SK-N-SH (cell line): ENCODE measurements around the gene AJM1. TPM values are rescaled to one million over a fixed set of nuclear protein-coding genes. Genes with fewer than 3 reads are reported as not detected.

Source experiments
- CTCF ChIA-PET: fragments of 300-600, 350-600 bp; formaldehyde crosslinking; extraction: SDS; loops from one replicate; lab custom pipeline; 2021; lab: Yijun Ruan, JAX
- POLR2A ChIA-PET: fragments of 350-600 bp; sonication (Branson Sonifier 250); formaldehyde crosslinking; extraction: SDS; loops from one replicate; lab custom pipeline; 2020; ENCODE audit warnings: antibody characterized with exemption, inconsistent platforms; lab: Yijun Ruan, JAX
- DNase-seq: peaks from one replicate; pipeline ENCODE4 v3.0.0; 2012
- H2AFZ ChIP-seq: fragments of 200-600 bp; sonication (generic); 2 replicates; pipeline ENCODE4 v1.8.1; 2016; ENCODE audit warnings: antibody characterized with exemption, mild to moderate bottlenecking, low read depth
- H3F3A ChIP-seq: fragments of 200-600 bp; sonication (generic); replicated peaks from 2 replicates; pipeline ENCODE3; 2016; ENCODE audit warnings: antibody characterized with exemption, mild to moderate bottlenecking; ENCODE audit not compliant: insufficient read depth
- H3K27ac ChIP-seq, 2 experiments: fragments of 200-500 bp in 1 of 2; fragments of 200-600 bp in 1 of 2; sonication (Bioruptor generic) in 1 of 2; sonication (generic), shearing (Covaris generic) in 1 of 2; 2 replicates each; pipeline versions ENCODE4 v1.5.1 to v1.6.1; 2014 to 2016; ENCODE audit warnings: low read depth in 2 of 2, inconsistent platforms in 1 of 2, low read length in 1 of 2, mild to moderate bottlenecking in 1 of 2, mixed read lengths in 1 of 2
- H3K27me3 ChIP-seq: fragments of 200-600 bp; sonication (generic), shearing (Covaris generic); 2 replicates; pipeline ENCODE4 v1.6.1; 2016; ENCODE audit warnings: mixed run types; ENCODE audit not compliant: insufficient read depth
- H3K36me3 ChIP-seq, 2 experiments: fragments of 200-500 bp in 1 of 2; fragments of 200-600 bp in 1 of 2; sonication (Bioruptor generic) in 1 of 2; sonication (generic) in 1 of 2; replicated peaks in 1 of 2; 2 replicates each; pipeline versions ENCODE3 to v1.5.1; 2014 to 2016; ENCODE audit warnings: low read length in 1 of 2, mild to moderate bottlenecking in 1 of 2; ENCODE audit not compliant: insufficient read depth in 2 of 2, control insufficient read depth in 1 of 2
- H3K4me1 ChIP-seq, 2 experiments: fragments of 200-500 bp in 1 of 2; fragments of 200-600 bp in 1 of 2; sonication (Bioruptor generic) in 1 of 2; sonication (generic), shearing (Covaris generic) in 1 of 2; 2 replicates each; pipeline versions ENCODE4 v1.5.1 to v1.6.1; 2014 to 2016; ENCODE audit warnings: low read depth in 1 of 2, low read length in 1 of 2, mixed run types in 1 of 2; ENCODE audit not compliant: insufficient read depth in 2 of 2, control insufficient read depth in 1 of 2
- H3K4me2 ChIP-seq: fragments of 200-600 bp; sonication (generic), shearing (Covaris generic); 2 replicates; pipeline ENCODE4 v1.6.1; 2017; ENCODE audit warnings: mixed run types
- H3K4me3 ChIP-seq, 2 experiments: fragments of 200-500 bp in 1 of 2; fragments of 200-600 bp in 1 of 2; sonication (Bioruptor generic) in 1 of 2; sonication (generic), shearing (Covaris generic) in 1 of 2; 2 replicates each; pipeline versions ENCODE4 v1.5.1 to v1.8.1; 2014 to 2016; ENCODE audit warnings: low read depth in 2 of 2, inconsistent platforms in 1 of 2, low read length in 1 of 2, mild to moderate bottlenecking in 1 of 2, mixed read lengths in 1 of 2, moderate library complexity in 1 of 2
- H3K79me2 ChIP-seq: fragments of 200-600 bp; sonication (generic); 2 replicates; pipeline ENCODE4 v1.8.1; 2017; ENCODE audit warnings: mild to moderate bottlenecking; ENCODE audit not compliant: insufficient read depth
- H3K9ac ChIP-seq: fragments of 200-600 bp; sonication (generic); 2 replicates; pipeline ENCODE4 v1.6.1; 2017; ENCODE audit warnings: mixed run types
- H3K9me2 ChIP-seq: fragments of 200-600 bp; sonication (generic); 2 replicates; pipeline ENCODE4 v1.6.1; 2017; ENCODE audit warnings: mixed run types
- H3K9me3 ChIP-seq: fragments of 200-600 bp; sonication (generic); 2 replicates; pipeline ENCODE4 v1.6.1; 2017; ENCODE audit warnings: mixed run types, mild to moderate bottlenecking, moderate library complexity
- H4K20me1 ChIP-seq: fragments of 200-600 bp; sonication (generic); 2 replicates; pipeline ENCODE4 v1.6.1; 2017; ENCODE audit warnings: mild to moderate bottlenecking, mixed run types; ENCODE audit not compliant: insufficient read depth
- CHD2 ChIP-seq: fragments of 150-350 bp; IDR thresholded peaks from 2 replicates; pipeline ENCODE4 v1.6.1; 2018; ENCODE audit warnings: low read length; ENCODE audit not compliant: partially characterized antibody
- ELF1 ChIP-seq: IDR thresholded peaks from 2 replicates; pipeline ENCODE4 v1.4.0; 2012
- GABPA ChIP-seq: IDR thresholded peaks from 2 replicates; pipeline ENCODE4 v1.4.0; 2012; ENCODE audit warnings: low read depth, mild to moderate bottlenecking
- GATA2 ChIP-seq: sonication (generic); formaldehyde crosslinking; IDR thresholded peaks from 2 replicates; pipeline ENCODE4 v1.5.0; 2020; ENCODE audit warnings: mild to moderate bottlenecking, missing genetic modification reagents
- MEF2A ChIP-seq: IDR thresholded peaks from 2 replicates; pipeline ENCODE4 v1.4.0; 2012; ENCODE audit warnings: low read depth, borderline replicate concordance
- RAD21 ChIP-seq: IDR thresholded peaks from 2 replicates; pipeline ENCODE4 v1.6.1; 2012; ENCODE audit warnings: mild to moderate bottlenecking, low read length
- RXRA ChIP-seq: IDR thresholded peaks from 2 replicates; pipeline ENCODE4 v1.4.0; 2012; ENCODE audit warnings: low read depth, mild to moderate bottlenecking, borderline replicate concordance
- YY1 ChIP-seq: IDR thresholded peaks from 2 replicates; pipeline ENCODE4 v1.4.0; 2012; ENCODE audit warnings: low read depth, mild to moderate bottlenecking
- WGBS: methylation state at CpG from one replicate; pipeline ENCODE4 v1.1.6; 2017; ENCODE audit warnings: low lambda C conversion rate; 5-methylcytosine and 5-hydroxymethylcytosine counted together
- polyA plus RNA-seq, 3 experiments: library from polyadenylated mRNA; depleted of rRNA; stranded (reverse); fragments of >200 nt; gene quantifications; 2 replicates each; pipeline ENCODE4 v1.2.3, GENCODE V29; 2012
- TF ChIP-seq, protein P1 (sequence below): IDR thresholded peaks from 2 replicates; pipeline ENCODE4 v1.4.0; 2012; ENCODE audit warnings: low read depth
- TF ChIP-seq, protein P2 (sequence below): IDR thresholded peaks from 2 replicates; pipeline ENCODE4 v1.4.0; 2012; ENCODE audit warnings: low read depth, borderline replicate concordance

The AJM1 gene
- polyA plus RNA-seq, 1 of the 3 experiments (the other 2 are of a cell fraction), result 2.4 TPM

DNA sequence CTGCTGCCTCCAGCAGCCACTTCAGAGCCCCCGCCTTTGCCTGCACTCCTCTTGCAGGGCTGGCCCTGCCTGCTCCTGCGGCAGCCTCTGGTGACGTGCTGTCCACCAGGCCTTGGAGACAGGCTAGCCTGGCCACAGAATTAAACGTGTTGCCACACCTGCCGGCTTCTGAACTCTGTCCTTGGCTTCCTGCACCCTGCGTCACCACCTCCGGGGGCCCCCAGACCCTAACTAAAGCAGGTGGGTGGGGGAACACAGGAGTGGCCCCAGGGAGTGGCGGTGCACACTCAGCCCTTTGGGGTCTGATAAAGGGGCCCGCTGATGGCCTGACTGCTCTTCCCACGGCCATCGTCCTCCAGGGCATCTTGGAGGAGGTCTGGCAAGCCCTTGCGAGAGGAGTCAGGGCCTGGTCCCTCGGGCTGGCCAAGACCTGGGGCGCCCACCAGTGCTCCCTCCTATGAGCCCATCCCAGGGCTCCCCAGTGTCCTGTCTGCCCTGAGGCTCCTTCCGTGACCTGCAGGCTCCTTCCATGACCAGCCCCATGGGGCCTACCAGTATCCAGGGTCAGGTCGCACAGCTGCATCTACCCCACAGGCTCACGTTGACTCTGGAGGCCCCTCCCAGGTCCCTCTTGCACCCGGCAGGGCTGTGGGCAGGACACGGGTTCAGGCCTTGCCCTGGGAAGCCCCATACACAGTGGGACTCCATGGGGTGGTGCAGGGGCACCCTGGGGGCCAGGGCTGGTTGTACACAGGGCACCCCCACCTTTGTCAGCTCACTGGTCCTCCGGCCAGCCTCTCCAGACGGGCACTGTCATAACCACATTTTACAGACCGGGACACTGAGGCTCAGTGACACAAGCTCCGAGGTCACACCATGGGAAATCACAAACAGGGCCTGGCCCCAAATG is 8.8 kb downstream of the AJM1 start:
- peak overlapping the region in 1 of 2 experiments; percentile 89; a peak in 1 of 4 replicates for H3K4me3 ChIP-seq
- H3K4me2 ChIP-seq, result peak overlapping the region; percentile 96
- peak overlapping the region; percentile 84; the same call in 1 of the 2 replicates for H3K9ac ChIP-seq
- TF ChIP-seq GATA2 (no peak), RAD21 (no peak), GABPA (no peak), YY1 (no peak)
- TF ChIP-seq, protein P1, sequence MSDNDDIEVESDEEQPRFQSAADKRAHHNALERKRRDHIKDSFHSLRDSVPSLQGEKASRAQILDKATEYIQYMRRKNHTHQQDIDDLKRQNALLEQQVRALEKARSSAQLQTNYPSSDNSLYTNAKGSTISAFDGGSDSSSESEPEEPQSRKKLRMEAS, result no peak
- TF ChIP-seq, protein P2, sequence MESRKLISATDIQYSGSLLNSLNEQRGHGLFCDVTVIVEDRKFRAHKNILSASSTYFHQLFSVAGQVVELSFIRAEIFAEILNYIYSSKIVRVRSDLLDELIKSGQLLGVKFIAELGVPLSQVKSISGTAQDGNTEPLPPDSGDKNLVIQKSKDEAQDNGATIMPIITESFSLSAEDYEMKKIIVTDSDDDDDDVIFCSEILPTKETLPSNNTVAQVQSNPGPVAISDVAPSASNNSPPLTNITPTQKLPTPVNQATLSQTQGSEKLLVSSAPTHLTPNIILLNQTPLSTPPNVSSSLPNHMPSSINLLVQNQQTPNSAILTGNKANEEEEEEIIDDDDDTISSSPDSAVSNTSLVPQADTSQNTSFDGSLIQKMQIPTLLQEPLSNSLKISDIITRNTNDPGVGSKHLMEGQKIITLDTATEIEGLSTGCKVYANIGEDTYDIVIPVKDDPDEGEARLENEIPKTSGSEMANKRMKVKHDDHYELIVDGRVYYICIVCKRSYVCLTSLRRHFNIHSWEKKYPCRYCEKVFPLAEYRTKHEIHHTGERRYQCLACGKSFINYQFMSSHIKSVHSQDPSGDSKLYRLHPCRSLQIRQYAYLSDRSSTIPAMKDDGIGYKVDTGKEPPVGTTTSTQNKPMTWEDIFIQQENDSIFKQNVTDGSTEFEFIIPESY, result no peak
- TF ChIP-seq, all 33 proteins: peak for 0
- ChIA-PET POLR2A (interaction anchor here (0.7 to 1.2 kb wide), 3 partner anchors 9 to 13 kb away, joined by 3 read pairs; no protein-coding TSS in a partner anchor), CTCF (interaction anchor here (1.0 to 1.5 kb wide), 2 partner anchors 9 to 63 kb away, joined by 3 to 7 read pairs; no protein-coding TSS in a partner anchor)
- Histone ChIP-seq H3K9me2 (no peaks in the 10 kb centered on the region), H3K36me3 (peaks cover 0 to 8% of the 10 kb centered on the region in 2 experiments), H3K9me3 (no peaks in the 10 kb centered on the region), H4K20me1 (no peaks in the 10 kb centered on the region; the same call in 1 of the 2 replicates), H3K27me3 (no peaks in the 10 kb centered on the region), H3K79me2 (peaks cover 23% of the 10 kb centered on the region; the same call in 1 of the 2 replicates), H2AFZ (no peak overlapping the region), H3K27ac (no peak overlapping the region), H3K4me1 (peaks cover 4 to 13% of the 10 kb centered on the region in 2 experiments; a peak in 2 of 4 replicates), H3F3A (no peaks in the 10 kb centered on the region)
- DNase-seq, result no peak
- 87% methylated on average over 6 of the region's 23 CpGs for WGBS

GRCh38 chr9:136851941-136852663 is 9.8 kb downstream of the AJM1 start, which contains the start of gene MAMDC4:
Gene MAMDC4, plus strand, starts transcription at chr9:136852346. Its CDS starts 71 bp downstream, at chr9:136852417.
- no peak for DNase-seq
- CTCF ChIA-PET, result interaction anchor here (1.0 to 1.5 kb wide), 3 partner anchors 8 to 177 kb away, joined by 3 to 7 read pairs (median 3); no protein-coding TSS in a partner anchor
- Histone ChIP-seq H3K4me3 (no peak within 1 kb of the TSS), H3K9ac (no peak within 1 kb of the TSS), H3K4me2 (no peak within 1 kb of the TSS), H3F3A (no peaks in the 10 kb centered on the region), H3K79me2 (peaks cover 20% of the 10 kb centered on the region; the same call in 1 of the 2 replicates), H4K20me1 (no peaks in the 10 kb centered on the region; the same call in 1 of the 2 replicates), H3K27ac (no peak within 1 kb of the TSS; a peak in 1 of 4 replicates), H2AFZ (no peak within 1 kb of the TSS), H3K36me3 (peaks cover 0 to 8% of the 10 kb centered on the region in 2 experiments), H3K27me3 (no peaks in the 10 kb centered on the region), H3K4me1 (peaks cover 4 to 13% of the 10 kb centered on the region in 2 experiments; a peak in 2 of 4 replicates), H3K9me3 (no peaks in the 10 kb centered on the region), H3K9me2 (no peaks in the 10 kb centered on the region)
- TF ChIP-seq RXRA, result no peak
- TF ChIP-seq CHD2, result no peak
- no peak for TF ChIP-seq ELF1
- TF ChIP-seq, protein P2, result no peak
- no peak for TF ChIP-seq MEF2A
- WGBS, result no CpG with 5 or more reads among the region's 23 CpGs
- POLR2A ChIA-PET, result interaction anchor here (0.7 to 1.2 kb wide), 3 partner anchors 8 to 12 kb away, joined by 3 read pairs; no protein-coding TSS in a partner anchor
